ENCODE data around the gene PPP6R1. TPM values are rescaled to one million over a fixed set of nuclear protein-coding genes. Genes with fewer than 3 reads are reported as not detected.
"Not testable (repeated sequence)": the region's sequence is repeated elsewhere in the genome, so short reads cannot be mapped to it uniquely, and the experiment has no call there.

Gene PPP6R1
- total RNA-seq, 1 donor from 2014 or later, result 30.4 TPM

GRCh38 chr19:55227241-55228014, 31.4 kb downstream of the PPP6R1 start:
- Histone ChIP-seq H3K36me3 (peaks cover 0 to 46% of the 10 kb centered on the region in 2 donors), H3K27me3 (no peaks in the 10 kb centered on the region), H3K4me3 (no peak overlapping the region), H3K27ac (no peak overlapping the region), H3K9me3 (no peaks in the 10 kb centered on the region), H3K4me1 (no peaks in the 10 kb centered on the region)
- DNase-seq (ENCODE audit: extremely low spot score in 2 of 2), result no peak
- no peak for TF ChIP-seq POLR2AphosphoS5 (IDR thresholded peaks at IDR 0.05; ENCODE audit: insufficient read depth in 1 of 2, low read depth in 1 of 2)
- no peak for TF ChIP-seq CTCF (IDR thresholded peaks at IDR 0.05)
- TF ChIP-seq POLR2A (IDR thresholded peaks at IDR 0.05), result no peak
- intact Hi-C loops (cut with DNase I), result no loop called here

GRCh38 chr19:55226788-55227187, 32.0 kb downstream of the PPP6R1 start:
- no peak overlapping the region for H3K27ac ChIP-seq
- peaks cover 0 to 43% of the 10 kb centered on the region in 2 donors for H3K36me3 ChIP-seq
- intact Hi-C loops (cut with DNase I), result no loop called here
- DNase-seq (ENCODE audit: extremely low spot score in 2 of 2), result no peak
- TF ChIP-seq POLR2A (IDR thresholded peaks at IDR 0.05), result no peak
- TF ChIP-seq POLR2AphosphoS5 (IDR thresholded peaks at IDR 0.05; ENCODE audit: insufficient read depth in 1 of 2, low read depth in 1 of 2), result no peak
- TF ChIP-seq CTCF (IDR thresholded peaks at IDR 0.05), result no peak
- H3K4me3 ChIP-seq, result no peak overlapping the region
- H3K4me1 ChIP-seq, result no peaks in the 10 kb centered on the region
- H3K9me3 ChIP-seq, result no peaks in the 10 kb centered on the region
- no peaks in the 10 kb centered on the region for H3K27me3 ChIP-seq

GRCh38 chr19:55226273-55226672, 32.5 kb downstream of the PPP6R1 start:
- DNase-seq (ENCODE audit: extremely low spot score in 2 of 2), result no peak
- Histone ChIP-seq H3K9me3 (no peaks in the 10 kb centered on the region), H3K4me1 (no peaks in the 10 kb centered on the region), H3K27ac (no peak overlapping the region), H3K4me3 (no peak overlapping the region), H3K36me3 (peaks cover 0 to 38% of the 10 kb centered on the region in 2 donors), H3K27me3 (no peaks in the 10 kb centered on the region)
- intact Hi-C loops (cut with DNase I), result no loop called here
- no peak for TF ChIP-seq POLR2A (IDR thresholded peaks at IDR 0.05)
- no peak for TF ChIP-seq POLR2AphosphoS5 (IDR thresholded peaks at IDR 0.05; ENCODE audit: insufficient read depth in 1 of 2, low read depth in 1 of 2)
- TF ChIP-seq CTCF (IDR thresholded peaks at IDR 0.05), result no peak

- intact Hi-C loops (cut with DNase I), result no loop called here
- TF ChIP-seq POLR2AphosphoS5 (IDR thresholded peaks at IDR 0.05; ENCODE audit: insufficient read depth in 1 of 2, low read depth in 1 of 2) (no peak), POLR2A (IDR thresholded peaks at IDR 0.05) (no peak), CTCF (IDR thresholded peaks at IDR 0.05) (no peak)
- Histone ChIP-seq H3K27me3 (no peaks in the 10 kb centered on the region), H3K4me3 (no peak overlapping the region), H3K4me1 (no peaks in the 10 kb centered on the region), H3K9me3 (no peaks in the 10 kb centered on the region), H3K27ac (no peak overlapping the region), H3K36me3 (peaks cover 0 to 30% of the 10 kb centered on the region in 2 donors)
- no peak for DNase-seq (ENCODE audit: extremely low spot score in 2 of 2)
Observed at GRCh38 chr19:55225415-55225958, 33.3 kb downstream of the PPP6R1 start.

GRCh38 chr19:55224679-55225414, 34.0 kb downstream of the PPP6R1 start:
- H3K4me1 ChIP-seq; H3K27me3 ChIP-seq; DNase-seq (ENCODE audit: extremely low spot score in 2 of 2); H3K27ac ChIP-seq; intact Hi-C loops (cut with DNase I); H3K9me3 ChIP-seq; H3K4me3 ChIP-seq: not testable (repeated sequence)
- peaks cover 0 to 23% of the 10 kb centered on the region in 2 donors for H3K36me3 ChIP-seq

Measured in vagina (tissue), 2 donors.